Medulla oblongata (tissue), 1 donor: ENCODE data around the gene ASIC2.
A peak's percentile ranks its signal among the peaks of the same experiment; 100 is the strongest.

Experiments used
- DNase-seq: peaks from one replicate; pipeline ENCODE4 v3.0.0-alpha.2; 2015; ENCODE audit errors: extremely low spot score

ASIC2 gene

DNA sequence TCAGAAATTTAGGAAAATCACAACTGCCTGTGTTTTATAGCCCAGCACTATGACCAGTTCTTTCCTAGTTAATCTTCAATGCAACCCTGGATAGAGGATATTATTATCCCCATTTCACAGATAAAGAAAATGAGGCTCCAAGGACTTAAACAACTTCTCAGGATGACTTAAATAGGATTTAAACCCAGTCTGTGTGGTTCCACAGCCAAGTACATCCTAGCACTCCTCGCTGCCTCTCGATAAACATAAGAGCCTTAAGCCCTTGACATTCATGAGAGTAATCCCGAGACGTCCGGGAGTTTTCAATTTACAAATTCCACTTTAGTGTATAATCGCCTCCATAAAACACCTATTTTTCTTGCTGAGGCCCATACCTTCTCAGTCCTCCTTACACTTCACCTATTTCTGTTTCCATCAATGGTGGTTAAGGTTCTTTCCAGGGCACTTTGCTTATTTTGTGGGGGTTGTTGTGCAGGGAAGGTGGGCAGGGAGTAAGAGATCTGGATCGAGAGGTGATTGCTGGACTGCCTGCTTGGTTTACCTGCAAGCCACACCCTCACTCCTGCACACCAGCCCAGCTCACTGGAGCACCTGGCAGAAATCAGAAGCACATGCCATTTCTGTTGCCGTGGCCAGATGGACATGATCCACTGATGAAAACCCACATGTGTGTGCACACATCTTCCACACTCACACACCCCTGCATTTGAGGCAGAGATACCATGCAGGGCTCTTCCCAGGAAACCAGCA lies 50.5 kb downstream of the ASIC2 start:
- DNase-seq, result no peak

DNA sequence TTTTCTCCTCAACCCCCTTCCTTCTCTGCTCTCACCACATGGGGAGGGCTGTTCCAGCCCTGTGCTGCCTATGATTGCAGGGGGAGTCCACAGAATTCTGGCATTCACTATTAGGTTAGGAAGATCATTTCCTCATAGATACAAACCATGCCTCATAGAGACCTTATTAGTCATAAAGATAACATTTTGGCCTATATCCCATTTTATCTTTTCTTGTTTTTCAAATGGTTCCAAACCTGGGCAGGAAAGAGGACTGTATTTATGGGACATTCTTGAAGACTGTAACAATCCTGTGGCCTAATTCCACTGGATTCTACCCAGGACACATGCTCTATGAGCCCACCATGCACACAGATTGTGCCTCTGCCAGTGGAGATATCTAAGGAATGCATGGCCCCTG lies 51.7 kb downstream of the ASIC2 start:
- DNase-seq, result no peak

DNA sequence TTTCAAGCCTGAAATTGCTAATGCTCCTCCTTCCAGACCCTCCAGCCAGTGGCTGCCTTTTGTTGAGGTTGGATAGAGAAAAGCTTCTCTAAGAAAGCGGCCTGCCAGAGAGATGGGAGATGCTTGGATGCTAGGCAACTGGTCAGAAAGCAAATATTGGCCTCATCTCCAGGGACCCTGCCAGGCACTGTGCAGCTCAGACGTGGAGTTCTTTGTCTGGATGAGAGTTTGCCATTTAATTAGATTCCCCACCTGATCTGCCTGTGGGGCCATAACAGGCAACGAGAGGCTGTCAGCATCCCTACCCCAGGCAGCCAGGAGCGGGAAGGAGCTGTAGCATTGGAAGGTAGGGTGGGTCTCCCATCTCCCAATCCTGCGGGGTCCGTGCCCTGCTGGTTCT lies 52.7 kb downstream of the ASIC2 start:
- DNase-seq, result no peak

DNA sequence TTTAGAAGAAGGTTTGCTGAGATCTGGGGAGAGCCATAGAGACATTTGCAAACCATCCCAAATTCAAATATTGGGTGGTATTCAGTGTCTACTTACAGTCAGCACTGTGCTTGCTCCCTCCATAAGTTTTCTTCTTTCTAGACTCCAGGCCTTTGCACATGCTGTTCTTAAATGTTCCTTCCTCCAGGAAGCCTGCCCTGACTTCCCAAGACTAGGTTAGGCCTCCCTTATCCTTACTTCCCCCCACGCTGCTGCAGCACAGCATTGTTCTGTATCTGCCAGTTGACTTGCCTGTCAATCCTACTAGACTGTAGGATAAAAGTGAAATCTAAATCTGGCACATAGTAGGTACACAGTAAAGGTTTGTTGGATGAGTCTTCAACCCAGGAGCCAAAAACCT lies 53.4 kb downstream of the ASIC2 start:
- DNase-seq, result no peak

DNA sequence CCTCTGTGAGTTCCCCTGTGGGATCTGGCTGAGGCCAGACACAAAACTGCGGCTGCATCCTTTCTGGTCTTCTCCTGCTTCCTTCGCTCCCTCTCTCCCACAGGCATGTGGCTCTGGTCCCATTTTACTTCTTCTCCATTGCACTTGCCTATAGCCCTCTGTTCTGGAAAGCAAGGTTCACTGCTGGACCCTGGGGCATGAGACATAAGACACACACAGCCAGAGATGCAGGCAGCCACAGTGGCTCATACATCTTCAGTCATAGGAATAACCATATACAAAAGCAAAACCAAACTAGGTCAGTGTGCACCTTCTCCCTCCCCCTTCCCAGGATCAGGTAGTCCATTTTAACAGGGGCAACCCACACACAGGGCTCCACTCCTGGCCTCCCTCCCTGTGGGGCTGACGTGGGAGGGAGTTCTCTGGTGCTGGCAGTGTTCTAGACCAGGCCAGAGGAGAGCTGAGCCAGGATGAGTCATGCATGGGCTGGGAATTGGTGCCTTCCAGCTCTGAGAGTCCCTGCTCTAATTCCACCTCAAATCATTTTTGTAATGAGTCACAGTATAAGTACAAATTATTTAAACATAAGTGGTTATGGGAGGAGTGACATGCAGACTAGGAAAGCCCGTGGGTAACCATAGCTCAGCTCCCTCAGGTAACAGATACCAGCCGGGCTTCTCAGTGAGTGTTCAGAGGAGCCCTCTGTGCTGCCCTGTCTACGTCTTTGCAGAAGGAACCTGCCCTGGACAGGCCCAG lies 58.0 kb downstream of the ASIC2 start:
- peak; percentile 37 for DNase-seq

DNA sequence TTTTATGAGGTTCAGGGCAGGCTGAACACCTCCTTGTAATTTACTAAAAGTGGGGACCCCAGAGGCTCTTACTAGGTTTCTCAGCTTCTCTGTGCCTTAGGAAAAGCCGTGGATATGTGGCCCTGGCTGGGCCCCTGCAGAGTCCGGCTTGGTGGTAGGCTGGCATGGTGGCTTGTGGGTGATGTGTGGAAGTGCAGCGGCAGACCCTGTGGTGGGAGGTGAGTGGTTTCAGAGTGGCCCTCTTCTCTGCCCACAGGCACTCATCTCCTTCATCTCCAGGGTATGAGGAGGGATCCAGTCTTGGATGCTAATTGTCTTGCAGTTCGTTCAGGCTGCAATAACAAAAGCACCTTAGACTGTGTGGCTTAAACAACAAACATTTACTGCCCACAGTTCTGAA lies 58.9 kb downstream of the ASIC2 start:
- DNase-seq, result no peak

DNA sequence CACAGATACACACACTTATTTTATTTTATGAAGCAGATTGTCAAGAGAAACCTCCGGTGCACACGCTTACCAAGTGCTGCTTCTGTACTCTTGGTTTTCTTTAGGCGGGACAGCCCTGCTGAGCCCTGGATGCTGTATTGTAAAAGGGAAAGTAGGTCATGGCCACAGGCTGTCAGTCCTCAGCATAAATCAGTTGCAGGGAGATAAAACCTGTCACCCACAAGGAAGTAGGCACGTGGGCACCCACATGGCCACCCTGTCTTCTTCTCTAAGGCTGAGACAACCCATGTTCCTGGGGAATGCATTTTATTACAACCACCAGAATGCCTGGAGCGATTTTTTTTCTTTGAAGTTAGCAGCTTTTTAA lies 59.3 kb downstream of the ASIC2 start:
- no peak for DNase-seq

DNA sequence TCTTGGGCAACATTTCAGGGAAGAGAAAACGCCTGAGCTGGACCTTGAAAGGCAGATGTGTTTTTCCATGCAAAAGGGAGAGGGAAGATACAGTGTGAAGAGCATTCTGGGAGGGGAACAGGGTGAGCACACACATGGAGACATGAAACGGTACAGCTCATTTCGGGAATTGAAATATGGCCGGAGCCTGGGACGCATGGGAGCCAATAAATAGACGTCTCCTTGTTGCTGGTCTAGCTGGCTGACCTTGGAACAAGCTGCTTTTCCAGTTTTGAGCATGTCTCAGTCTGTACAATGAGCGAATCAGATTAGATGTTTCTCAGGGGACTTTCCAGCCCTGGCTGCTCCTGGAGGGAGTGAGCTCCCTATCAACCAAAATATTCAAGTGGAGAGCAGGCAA lies 63.6 kb downstream of the ASIC2 start:
- no peak for DNase-seq

DNA sequence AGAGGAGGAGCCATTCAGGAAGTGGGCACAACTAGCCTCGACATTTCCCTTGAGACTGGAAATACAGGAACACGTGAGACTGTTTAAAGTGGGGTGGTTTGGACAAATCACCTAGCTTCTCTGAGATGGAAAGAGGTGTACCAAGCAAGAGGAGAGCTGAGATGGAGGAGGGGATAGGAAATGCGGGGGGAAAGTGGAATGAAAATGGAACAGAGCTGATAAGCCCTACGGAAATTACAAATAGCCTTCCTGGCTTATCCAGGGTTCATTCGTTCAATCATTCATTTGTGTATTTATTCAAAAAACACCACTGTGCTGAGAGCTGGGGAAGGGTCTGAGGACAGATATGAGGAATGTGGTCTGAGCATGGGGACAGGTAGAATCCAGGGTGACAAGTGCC lies 64.1 kb downstream of the ASIC2 start:
- DNase-seq, result no peak

DNA sequence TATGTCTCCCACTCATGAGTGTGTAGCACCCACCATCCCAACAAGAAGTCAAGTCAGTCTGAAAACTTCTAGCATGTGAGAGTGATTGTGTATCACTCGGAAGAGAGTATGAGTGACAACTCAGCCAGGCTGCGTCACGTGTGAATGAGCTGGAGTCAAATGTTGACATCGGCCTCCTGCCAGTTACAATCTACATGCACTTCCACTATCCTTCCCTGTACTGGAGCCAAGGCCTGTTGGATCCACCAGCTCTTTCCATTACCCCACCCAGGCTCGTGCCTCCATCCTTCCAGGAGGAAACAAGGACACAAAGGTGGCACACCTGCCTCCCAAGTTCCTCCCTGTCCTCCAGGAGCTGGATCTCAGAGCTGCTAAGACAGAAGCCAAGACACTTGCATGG lies 64.5 kb downstream of the ASIC2 start:
- DNase-seq, result no peak

DNA sequence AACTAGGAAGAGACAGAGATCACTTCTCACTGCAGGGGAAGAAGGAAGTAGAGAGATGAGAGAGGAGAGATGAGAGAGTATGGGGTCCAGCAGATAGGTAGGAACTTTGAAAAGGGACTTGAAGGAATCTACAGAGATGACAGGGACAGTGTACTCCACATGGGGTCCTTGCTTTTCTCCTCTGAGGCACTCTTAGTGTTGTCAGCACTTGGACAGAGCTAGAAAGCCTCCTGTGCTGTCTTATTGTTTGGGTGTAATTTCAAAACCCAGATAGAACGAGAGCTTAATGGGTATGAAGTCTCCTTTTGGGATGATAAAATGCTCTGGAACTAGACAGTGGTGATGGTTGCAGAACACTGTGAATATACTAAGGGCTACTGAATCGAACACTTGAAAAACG lies 65.2 kb downstream of the ASIC2 start:
- DNase-seq, result no peak

DNA sequence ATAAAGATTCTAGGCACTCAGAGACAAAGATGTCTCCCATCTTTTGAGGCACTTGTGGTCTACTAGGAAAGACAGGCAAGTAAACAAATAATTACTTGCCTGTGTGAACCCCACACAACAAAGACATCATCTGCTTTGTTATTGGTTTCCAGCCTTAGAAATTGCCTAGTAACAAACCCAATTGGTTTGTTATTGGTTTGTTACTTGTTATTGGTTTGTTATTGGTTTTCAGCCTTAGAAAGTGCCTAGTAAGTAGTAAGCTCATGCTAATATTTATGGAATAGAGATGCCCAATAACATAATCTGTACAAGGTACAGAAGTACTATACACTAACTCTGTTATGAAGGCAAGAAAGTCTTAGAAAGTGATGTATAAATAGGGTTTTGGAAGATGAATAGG lies 67.1 kb downstream of the ASIC2 start:
- DNase-seq, result no peak

DNA sequence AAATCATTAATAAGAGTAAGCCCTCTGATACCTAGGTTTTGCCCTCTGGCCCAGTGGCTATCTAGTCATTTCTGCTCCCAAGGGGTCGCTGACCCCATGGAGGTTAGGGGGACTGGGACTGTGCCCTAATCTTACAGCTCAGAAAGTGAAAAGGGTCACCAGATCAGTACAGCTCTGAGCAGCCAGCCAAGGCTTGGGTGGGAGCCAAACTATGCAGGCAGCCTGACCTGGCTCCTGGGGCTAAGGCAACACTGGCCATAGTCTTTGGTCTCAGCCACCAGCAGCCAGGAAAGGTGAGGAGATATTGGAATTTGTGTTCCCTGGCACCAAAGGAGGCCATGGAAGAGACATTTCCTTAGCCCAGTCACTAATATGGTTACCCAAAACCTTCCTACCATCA lies 67.6 kb downstream of the ASIC2 start:
- DNase-seq, result no peak

DNA sequence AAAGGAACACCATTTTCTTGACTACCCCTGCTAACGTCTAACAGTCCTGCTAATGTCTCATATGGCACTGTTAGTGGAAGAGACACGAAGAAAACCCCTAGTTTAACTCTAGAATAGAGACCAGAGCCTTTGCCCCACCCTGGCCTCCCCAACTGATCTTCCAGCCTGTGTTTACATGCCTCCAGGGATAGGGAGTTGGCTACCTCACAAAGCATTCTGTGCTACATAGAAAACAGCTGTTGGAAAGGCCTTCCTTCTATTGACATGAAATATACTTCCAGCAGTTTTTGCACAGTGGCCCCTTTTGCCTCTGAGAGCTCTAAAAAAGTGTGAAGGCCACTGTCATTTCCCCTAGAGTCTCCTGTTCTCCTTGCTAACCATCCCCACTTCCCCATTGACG lies 73.1 kb downstream of the ASIC2 start:
- no peak for DNase-seq

DNA sequence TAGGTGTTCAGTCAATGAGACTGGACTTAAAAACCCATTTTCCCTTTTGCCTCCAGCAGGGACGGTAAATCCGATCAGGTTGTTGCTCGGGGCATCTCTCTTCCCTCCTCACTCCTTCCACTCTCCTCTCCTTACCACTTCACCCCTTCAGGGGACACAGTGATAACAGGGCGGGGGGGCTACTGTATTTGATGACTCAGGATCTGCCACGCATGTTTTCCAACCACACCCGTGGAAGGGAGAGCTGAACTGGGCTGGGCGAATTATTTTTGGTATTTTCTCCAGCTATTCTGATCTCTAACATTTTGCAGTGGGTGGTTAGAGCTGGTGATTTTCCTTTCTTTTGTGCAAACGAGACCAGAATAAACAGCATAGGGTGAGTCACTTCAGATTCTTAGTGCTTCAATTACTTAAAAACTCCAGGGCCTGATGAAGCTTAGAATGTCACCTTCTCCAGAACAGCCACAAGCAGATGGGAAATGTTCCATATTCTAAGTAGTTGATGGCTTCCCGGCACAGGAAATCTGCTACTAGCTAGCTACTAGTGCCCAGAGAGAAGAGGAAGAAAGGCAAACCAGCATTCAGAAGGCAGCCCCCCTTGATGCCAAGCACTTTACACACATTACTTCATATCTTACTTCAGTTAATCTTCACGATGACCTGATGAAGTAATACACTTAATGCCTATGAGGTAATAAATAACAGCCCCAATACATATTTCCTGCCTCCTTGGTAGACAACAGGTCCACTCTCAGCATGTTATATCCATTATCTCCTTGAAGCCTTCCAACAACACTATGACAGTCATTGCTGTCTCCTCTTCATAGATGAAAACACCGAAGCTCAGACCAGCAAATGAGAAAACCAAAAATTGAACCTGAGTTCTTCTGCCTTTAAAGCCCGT lies 74.1 kb downstream of the ASIC2 start:
- no peak for DNase-seq

DNA sequence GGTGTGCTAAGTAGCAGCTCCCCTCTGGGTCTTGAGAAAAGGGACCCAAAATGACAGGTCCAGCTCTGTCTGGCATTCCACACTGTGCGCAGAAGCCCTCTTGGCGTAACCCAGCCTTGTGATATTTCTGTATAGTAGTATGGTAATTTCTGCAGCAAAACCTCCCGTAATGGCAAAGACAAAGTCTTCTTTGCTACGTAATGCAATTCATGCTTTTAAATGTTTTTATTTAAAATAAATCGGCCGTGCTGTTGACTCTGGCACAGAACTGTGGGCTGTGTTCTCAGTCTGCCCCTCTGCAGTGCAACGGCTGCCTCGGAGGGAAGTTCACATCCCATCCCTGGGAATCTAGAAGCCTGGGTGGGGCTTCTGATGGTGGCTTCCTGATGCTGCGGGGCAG lies 75.2 kb downstream of the ASIC2 start:
- DNase-seq, result no peak

DNA sequence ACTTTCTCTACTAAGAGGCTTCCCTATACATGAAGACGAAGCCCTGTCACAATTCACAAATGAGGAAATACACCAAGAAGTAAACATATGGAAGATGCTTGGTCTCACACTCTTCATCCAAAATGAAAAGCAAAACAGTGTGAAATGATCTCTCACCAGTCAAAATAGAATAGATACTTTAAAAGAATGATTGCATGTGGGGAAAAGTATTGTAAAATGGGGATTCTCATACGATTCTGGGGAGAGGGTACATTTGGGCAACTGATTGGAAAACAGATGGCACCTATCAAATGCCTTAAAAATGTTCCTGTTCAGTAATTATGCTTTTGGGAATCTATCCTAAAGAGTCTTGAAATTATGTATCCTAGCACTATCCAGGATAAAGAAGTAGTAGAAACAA lies 78.1 kb downstream of the ASIC2 start:
- no peak for DNase-seq

DNA sequence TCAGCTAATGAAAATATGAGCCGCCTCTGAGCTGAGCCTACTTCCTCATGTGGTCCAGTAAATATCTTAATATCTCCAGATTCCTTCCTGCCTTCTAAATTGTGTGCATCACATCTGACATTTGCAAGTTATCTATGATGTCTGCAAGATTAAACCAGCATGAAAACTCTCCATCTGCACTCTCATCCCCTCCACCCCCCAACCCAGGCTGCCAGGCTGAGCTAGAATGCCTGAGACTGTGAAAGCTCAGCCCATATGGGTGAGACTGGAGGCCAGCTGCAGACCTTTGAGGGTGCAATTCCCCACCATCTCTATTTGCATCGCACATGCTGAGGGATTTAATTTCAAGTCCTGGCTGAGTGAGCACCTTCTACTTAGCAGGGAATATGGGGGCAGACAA lies 82.8 kb downstream of the ASIC2 start:
- no peak for DNase-seq

DNA sequence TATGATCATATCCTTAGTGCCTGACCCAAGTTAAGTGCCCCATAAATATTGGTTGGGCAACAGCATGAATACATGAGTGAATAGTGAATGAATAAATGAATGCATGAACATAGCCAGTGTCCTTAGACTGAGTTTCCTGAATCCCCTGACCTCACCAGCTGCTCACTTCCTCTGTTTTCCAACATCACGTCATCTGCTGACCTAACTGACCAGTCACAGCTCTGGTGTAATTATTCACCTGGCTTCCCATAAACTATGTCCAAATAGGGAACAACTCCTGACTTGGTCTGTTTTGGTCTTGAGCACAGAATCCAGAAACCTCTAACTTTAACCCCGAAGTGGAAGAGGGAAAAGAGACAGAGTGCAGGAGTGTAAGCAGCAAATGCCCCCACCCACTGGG lies 83.4 kb downstream of the ASIC2 start:
- DNase-seq, result no peak

DNA sequence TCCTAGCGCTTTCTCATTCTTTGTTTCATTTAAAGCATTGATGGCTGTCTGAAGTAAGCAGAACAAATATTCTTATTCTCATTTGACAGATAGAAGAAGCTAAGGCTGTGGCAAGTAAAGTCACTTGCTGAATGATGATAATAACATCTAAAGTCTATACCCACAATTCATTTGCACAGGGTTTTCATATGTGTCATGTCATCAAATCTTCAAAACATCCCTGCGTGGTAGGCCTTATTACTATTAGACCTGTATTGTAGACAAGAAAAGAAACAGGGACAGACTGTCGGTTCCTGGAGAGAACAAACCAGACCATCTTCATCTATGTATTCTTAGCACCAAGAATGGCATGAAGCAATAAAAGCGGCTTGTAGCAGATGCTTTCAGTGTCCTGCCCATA lies 85.9 kb downstream of the ASIC2 start:
- DNase-seq, result no peak

DNA sequence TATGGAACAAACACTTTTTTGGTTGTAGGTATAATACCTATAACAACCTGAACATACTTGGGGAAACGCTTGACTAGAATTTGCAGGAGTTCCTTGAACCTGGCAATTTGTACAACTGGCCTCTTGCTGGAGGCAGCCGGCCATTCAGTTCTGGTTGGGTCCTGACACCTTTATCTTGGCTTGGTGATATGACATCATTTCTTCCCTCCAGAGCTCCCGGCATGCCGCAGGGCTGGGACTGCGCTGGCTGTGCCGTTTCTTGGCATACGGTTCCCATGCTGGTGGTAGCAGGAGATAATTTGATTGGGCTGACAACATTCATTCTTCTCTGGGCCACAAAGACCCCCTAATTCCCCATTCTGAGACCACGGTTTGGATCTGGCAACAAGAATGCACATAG lies 87.5 kb downstream of the ASIC2 start:
- DNase-seq, result no peak

DNA sequence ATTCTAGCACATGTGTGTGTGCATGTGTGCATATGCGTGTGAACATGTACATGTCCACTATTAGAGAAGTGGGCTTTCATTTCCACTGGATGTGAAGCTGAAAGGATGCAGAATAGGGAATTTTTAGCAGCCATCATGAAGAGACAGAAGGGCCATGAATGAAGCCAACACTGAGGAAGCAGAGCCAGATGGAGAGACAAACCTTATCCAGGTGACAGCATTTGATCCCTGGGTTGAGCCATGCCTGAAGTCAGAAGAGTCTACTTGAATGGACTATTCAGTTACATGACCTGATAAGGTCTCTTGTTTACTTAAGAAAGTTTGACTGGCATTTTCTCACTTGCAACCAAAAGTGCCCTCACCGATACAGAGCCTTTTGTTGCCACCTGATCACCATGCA lies 88.4 kb downstream of the ASIC2 start:
- no peak for DNase-seq

DNA sequence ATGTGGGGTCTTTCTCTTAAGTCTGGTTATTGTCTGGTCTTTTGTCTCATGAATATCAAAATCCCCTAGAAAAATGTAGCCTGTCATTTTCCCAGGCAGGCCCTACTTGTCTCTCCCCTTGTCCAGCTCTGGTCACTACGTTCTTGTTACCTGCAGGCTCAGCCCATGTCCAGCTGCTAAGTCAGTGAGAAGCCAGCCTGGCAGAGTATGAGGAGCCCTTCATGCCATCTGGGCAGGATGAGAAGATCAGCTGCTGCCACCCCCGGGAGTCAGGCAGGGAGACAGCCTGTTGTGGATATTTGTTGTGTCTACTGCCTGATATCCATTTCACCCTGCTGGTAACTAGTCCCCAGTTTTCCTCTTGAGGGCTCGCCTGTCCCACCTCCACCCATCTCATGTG lies 88.9 kb downstream of the ASIC2 start:
- DNase-seq, result no peak
